Tibial artery (tissue), 4 donors: ENCODE results near the gene NTRK2.

Source experiments
- DNase-seq, 2 donors: peaks; one replicate each; pipeline ENCODE4 v3.0.0-alpha.2; 2019
- H3K27ac ChIP-seq, 2 donors: fragments of 200-600 bp; sonication (generic) in 1 of 2; 1 replicate in 1 of 2; 2 replicates in 1 of 2; pipeline ENCODE4 v1.5.1; 2018 to 2019; ENCODE audit warnings: mild to moderate bottlenecking in 1 of 2
- H3K27me3 ChIP-seq, 2 donors: fragments of 200-600 bp; sonication (generic) in 1 of 2; one replicate each; pipeline versions ENCODE4 v1.5.1 to v1.6.0; 2016 to 2019
- H3K36me3 ChIP-seq, 3 donors: fragments of 200-600 bp; sonication (generic) in 2 of 3; one replicate each; pipeline ENCODE4 v1.5.1; 2016 to 2019; ENCODE audit warnings: mild to moderate bottlenecking in 2 of 3
- H3K4me1 ChIP-seq, 4 donors: fragments of 200-600 bp; sonication (generic) in 2 of 4; 1 replicate in 3 of 4; 2 replicates in 1 of 4; pipeline ENCODE4 v1.5.1; 2016 to 2019
- H3K4me3 ChIP-seq, 2 donors: fragments of 200-600 bp; sonication (generic) in 1 of 2; 1 replicate in 1 of 2; 2 replicates in 1 of 2; pipeline ENCODE4 v1.5.1; 2018 to 2019; ENCODE audit warnings: mild to moderate bottlenecking in 2 of 2
- H3K9me3 ChIP-seq, 3 donors: fragments of 200-600 bp; sonication (generic) in 1 of 3; one replicate each; pipeline ENCODE4 v1.5.1; 2016 to 2019
- CTCF ChIP-seq, 2 experiments: fragments of 200-600 bp in 1 of 2; fragments of 450-650 bp in 1 of 2; IDR thresholded peaks; one replicate each; pipeline ENCODE4 v1.5.1; 2017 to 2019; ENCODE audit warnings: antibody characterized with exemption in 2 of 2, mild to moderate bottlenecking in 1 of 2, moderate library complexity in 1 of 2
- intact Hi-C: fragments of 100-400 bp; cut with DNase I; formaldehyde crosslinking; loops from one replicate; pipeline ENCODE4 v1.15.0; 2023; ENCODE audit warnings: low total_unique reads

NTRK2 gene

GRCh38 chr9:84845956-84846900 is 176.7 kb downstream of the NTRK2 start:
- no peaks in the 10 kb centered on the region for H3K36me3 ChIP-seq
- DNase-seq: no peak
- H3K4me3 ChIP-seq: no peak overlapping the region
- H3K4me1 ChIP-seq: peaks cover 0 to 7% (median 2%) of the 10 kb centered on the region in 4 donors
- intact Hi-C loops: no loop called here
- H3K27me3 ChIP-seq: no peaks in the 10 kb centered on the region
- H3K9me3 ChIP-seq: no peaks in the 10 kb centered on the region
- no peak for TF ChIP-seq CTCF (IDR thresholded peaks at IDR 0.05)
- no peak overlapping the region for H3K27ac ChIP-seq

GRCh38 chr9:84846906-84847305 is 177.4 kb downstream of the NTRK2 start:
- DNase-seq: no peak
- Histone ChIP-seq H3K9me3 (no peaks in the 10 kb centered on the region), H3K27me3 (no peaks in the 10 kb centered on the region), H3K27ac (no peak overlapping the region), H3K4me1 (peaks cover 0 to 14% (median 8%) of the 10 kb centered on the region in 4 donors), H3K36me3 (no peaks in the 10 kb centered on the region), H3K4me3 (no peak overlapping the region)
- TF ChIP-seq CTCF (IDR thresholded peaks at IDR 0.05): no peak
- intact Hi-C loops: no loop called here

GRCh38 chr9:84849049-84849448 is 179.5 kb downstream of the NTRK2 start:
- intact Hi-C loops: no loop called here

GRCh38 chr9:84850830-84851392 is 181.4 kb downstream of the NTRK2 start:
- intact Hi-C loops: no loop called here
- H3K4me3 ChIP-seq: no peak overlapping the region
- no peaks in the 10 kb centered on the region for H3K27me3 ChIP-seq
- no peak for DNase-seq
- H3K4me1 ChIP-seq: peaks cover 0 to 38% (median 32%) of the 10 kb centered on the region in 4 donors
- H3K27ac ChIP-seq: peak overlapping the region; percentile 57 to 67
- no peaks in the 10 kb centered on the region for H3K36me3 ChIP-seq
- no peaks in the 10 kb centered on the region for H3K9me3 ChIP-seq
- TF ChIP-seq CTCF (IDR thresholded peaks at IDR 0.05): no peak

More at GRCh38 chr9:84849049-84849448, 179.5 kb downstream of the NTRK2 start:
- no peak for TF ChIP-seq CTCF (IDR thresholded peaks at IDR 0.05)
- Histone ChIP-seq H3K4me3 (no peak overlapping the region), H3K27me3 (no peaks in the 10 kb centered on the region), H3K36me3 (no peaks in the 10 kb centered on the region), H3K27ac (no peak overlapping the region), H3K4me1 (peaks cover 0 to 33% (median 22%) of the 10 kb centered on the region in 4 donors), H3K9me3 (no peaks in the 10 kb centered on the region)
- no peak for DNase-seq

- Histone ChIP-seq H3K27ac (peak overlapping the region; percentile 57 to 67), H3K4me3 (no peak overlapping the region), H3K9me3 (no peaks in the 10 kb centered on the region), H3K4me1 (peaks cover 0 to 49% (median 41%) of the 10 kb centered on the region in 4 donors), H3K36me3 (no peaks in the 10 kb centered on the region), H3K27me3 (no peaks in the 10 kb centered on the region)
- TF ChIP-seq CTCF (IDR thresholded peaks at IDR 0.05): no peak
- intact Hi-C loops: no loop called here
- DNase-seq: peak; percentile 72 to 87
Measured at GRCh38 chr9:84851935-84852585, 182.5 kb downstream of the NTRK2 start.
